HG03460 (cell line): Measurements from ENCODE around the gene AKAP11.

ENCODE experiments used
- ATAC-seq: cut with Tn5 transposase; IDR thresholded peaks from one replicate; pipeline ENCODE4 v1.9.1; 2021; ENCODE audit not compliant: unreplicated experiment

AKAP11 gene

GRCh38 chr13:42333613-42334328 lies 61.8 kb downstream of the AKAP11 start:
- ATAC-seq, result peak; percentile 67

DNA sequence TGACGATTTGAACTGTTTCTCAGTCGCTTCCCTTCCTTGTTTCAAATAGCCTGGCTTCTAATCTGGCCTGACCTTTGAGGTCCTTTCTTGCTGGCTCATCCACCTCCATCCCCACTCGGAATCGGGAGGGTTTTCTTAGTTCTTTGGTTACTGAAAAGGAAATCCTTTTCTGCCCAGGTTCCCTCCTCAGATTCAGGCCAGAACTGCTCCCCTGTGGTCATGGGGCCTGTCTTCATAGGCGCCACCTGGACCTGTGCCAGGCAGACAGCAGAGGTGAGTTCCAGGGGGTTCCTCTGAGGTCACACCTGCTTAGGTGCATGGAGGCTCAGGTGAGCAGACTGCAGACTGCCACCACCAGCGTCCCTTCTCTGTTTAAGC lies 62.4 kb downstream of the AKAP11 start:
- peak; percentile 60 for ATAC-seq

- ATAC-seq, result no peak
Observed at GRCh38 chr13:42337808-42338600, 66.1 kb downstream of the AKAP11 start.

DNA sequence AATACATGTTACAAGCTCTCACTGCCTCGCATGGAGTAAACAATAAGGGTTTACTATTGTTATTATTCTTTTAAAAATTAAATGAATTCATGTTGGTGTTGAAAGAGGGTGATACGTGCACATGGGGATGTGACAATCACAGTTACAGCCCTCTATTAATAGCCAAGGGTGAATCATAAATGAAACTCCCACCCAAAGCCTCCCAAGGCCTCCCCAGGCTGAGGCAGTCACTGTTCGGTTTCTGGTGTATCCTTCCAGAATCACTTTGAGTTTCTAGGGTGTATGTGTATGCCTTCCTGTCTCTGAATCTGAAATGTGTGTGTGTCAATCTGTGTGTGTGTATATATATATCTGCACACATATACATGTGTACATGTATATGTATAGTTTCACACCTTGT lies 73.4 kb downstream of the AKAP11 start:
- no peak for ATAC-seq

- no peak for ATAC-seq
Observed at GRCh38 chr13:42348576-42348975, 76.6 kb downstream of the AKAP11 start.

GRCh38 chr13:42350141-42350540 lies 78.2 kb downstream of the AKAP11 start:
- ATAC-seq, result no peak

GRCh38 chr13:42354241-42355091 lies 82.5 kb downstream of the AKAP11 start:
- peak; percentile 60 for ATAC-seq

DNA sequence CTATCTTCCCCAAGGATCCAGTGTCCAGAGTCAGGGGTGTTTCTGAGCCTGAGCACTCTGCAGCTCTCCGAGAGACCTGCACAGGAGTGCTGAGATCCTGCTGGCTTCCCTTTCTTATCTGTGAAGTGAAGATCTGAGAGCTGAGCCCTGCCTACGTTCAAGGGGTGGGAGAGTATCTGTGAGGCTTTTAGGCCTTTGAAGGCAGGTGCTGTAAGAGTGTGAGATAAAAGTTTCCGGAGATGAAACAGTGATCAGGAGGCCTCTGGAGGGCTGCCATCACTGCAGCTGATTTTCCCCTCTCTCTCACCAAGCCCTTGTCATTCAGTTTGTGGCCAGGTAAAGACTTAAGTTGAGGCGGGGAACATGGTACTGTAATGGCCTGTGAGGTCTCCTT lies 83.1 kb downstream of the AKAP11 start:
- ATAC-seq, result no peak

GRCh38 chr13:42355491-42356183 lies 83.7 kb downstream of the AKAP11 start:
- ATAC-seq, result no peak

- no peak for ATAC-seq
Observed at GRCh38 chr13:42356184-42356575, 84.2 kb downstream of the AKAP11 start.

- ATAC-seq, result no peak
Observed at GRCh38 chr13:42360046-42360574, 88.2 kb downstream of the AKAP11 start.

GRCh38 chr13:42361701-42362100 lies 89.7 kb downstream of the AKAP11 start:
- ATAC-seq, result no peak

GRCh38 chr13:42363941-42364612 lies 92.1 kb downstream of the AKAP11 start:
- no peak for ATAC-seq

- no peak for ATAC-seq
Observed at GRCh38 chr13:42364613-42365000, 92.7 kb downstream of the AKAP11 start.

GRCh38 chr13:42367831-42368230 lies 95.9 kb downstream of the AKAP11 start:
- ATAC-seq, result no peak

DNA sequence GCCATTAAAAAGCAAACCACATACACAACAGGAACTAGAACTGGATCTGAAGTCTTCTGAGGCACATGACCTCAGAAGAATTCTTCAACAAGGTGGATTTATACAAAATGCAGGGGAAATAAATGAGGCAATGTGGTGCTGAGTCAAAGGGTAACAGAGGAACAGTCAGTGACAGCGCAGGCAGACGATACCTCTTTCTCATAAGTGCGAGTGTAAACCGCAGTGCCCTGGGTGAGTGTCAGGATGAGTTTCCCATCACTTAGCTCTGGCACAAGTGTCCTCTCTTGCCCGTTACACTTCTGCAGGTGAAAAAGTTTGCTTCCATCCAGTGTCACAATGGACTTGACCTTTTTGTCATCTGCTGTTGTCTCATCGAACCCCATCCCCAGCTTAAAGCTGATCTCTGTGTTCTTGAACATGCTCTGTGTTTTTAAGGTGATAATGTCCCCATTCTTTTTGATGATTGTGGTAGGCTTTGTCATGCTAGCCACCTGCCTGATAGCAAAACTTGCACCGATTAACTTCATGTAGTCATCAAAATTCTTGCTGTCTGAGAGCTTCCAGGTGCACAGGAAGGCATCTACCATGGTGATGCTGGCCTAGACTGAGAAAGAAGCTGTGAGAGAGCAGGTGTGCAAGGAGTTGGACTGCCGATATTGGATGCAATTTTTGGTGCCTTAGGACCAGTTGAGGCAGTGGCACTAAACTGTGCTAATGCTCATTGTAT lies 97.3 kb downstream of the AKAP11 start:
- ATAC-seq, result no peak

DNA sequence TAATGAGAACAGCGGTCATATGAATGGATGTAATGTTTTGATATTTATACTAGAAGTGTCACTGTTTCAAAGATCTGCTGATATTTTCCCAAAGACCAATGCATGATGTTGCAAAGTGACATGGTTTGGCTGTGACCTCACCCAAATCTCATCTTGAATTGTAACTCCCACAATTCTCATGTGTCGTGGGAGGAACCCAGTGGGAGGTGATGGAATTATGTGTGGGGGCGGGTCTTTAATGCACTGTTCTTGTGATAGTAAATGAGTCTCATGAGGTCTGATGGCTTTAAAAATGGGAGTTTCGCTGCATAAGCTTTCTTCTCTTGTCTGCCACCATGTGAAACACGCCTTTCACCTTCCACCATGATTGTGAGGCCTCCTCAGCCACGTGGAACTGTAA lies 98.3 kb downstream of the AKAP11 start:
- no peak for ATAC-seq
